Measurements from ENCODE around the gene APPL2. TPM values are rescaled to one million over a fixed set of nuclear protein-coding genes. Genes with fewer than 3 reads are reported as not detected.

The APPL2 gene
- polyA plus RNA-seq, 2 of the 4 experiments (the other 2 are of a cell fraction): 24.1 to 62.6 TPM

- Histone ChIP-seq H3K9me3 (no peaks in the 10 kb centered on the region), H3K4me2 (no peak overlapping the region), H3K27ac (no peak overlapping the region), H3K4me1 (no peaks in the 10 kb centered on the region), H3K4me3 (no peak overlapping the region)
- FAIRE-seq (no peak), ATAC-seq (no peak), DNase-seq (ENCODE audit: low read depth in 1 of 2, low spot score in 1 of 2) (no peak)
- CTCF ChIA-PET: interaction anchor here (9.6 kb wide), 1 partner anchor 12 kb away, joined by 44 read pairs; the partner anchor contains the start of gene APPL2
- WGBS (ENCODE audit: missing lambda C conversion rate): 87% methylated on average over 4 of the region's 4 CpGs
- POLR2A ChIA-PET: no interaction called here
- TF ChIP-seq FOSL2 (IDR thresholded peaks at IDR 0.05): no peak
- no peak for TF ChIP-seq FOSL2 (CRISPR knock-in tag; IDR thresholded peaks at IDR 0.05)
- no peak for TF ChIP-seq ZNF302 (CRISPR knock-in tag; IDR thresholded peaks at IDR 0.05)
- no peak for TF ChIP-seq USF2 (IDR thresholded peaks at IDR 0.05)
Observed at GRCh38 chr12:105223352-105223845, 12.6 kb downstream of the APPL2 start.

GRCh38 chr12:105222726-105223351 is 13.1 kb downstream of the APPL2 start:
- ATAC-seq (no peak), FAIRE-seq (no peak), DNase-seq (ENCODE audit: low read depth in 1 of 2, low spot score in 1 of 2) (no peak)
- ChIA-PET POLR2A (no interaction called here), CTCF (interaction anchor here (9.6 kb wide), 1 partner anchor 12 kb away, joined by 44 read pairs; the partner anchor contains the start of gene APPL2)
- H3K4me2 ChIP-seq: no peak overlapping the region
- TF ChIP-seq CHD2 (IDR thresholded peaks at IDR 0.05; ENCODE audit: low read length, partially characterized antibody): no peak
- no peak for TF ChIP-seq EP300 (IDR thresholded peaks at IDR 0.05)
- no peak overlapping the region for H3K4me3 ChIP-seq
- H3K4me1 ChIP-seq: no peaks in the 10 kb centered on the region
- no peak overlapping the region for H3K27ac ChIP-seq
- WGBS (ENCODE audit: missing lambda C conversion rate): 87% methylated on average over 13 of the region's 13 CpGs
- no peaks in the 10 kb centered on the region for H3K9me3 ChIP-seq

DNA sequence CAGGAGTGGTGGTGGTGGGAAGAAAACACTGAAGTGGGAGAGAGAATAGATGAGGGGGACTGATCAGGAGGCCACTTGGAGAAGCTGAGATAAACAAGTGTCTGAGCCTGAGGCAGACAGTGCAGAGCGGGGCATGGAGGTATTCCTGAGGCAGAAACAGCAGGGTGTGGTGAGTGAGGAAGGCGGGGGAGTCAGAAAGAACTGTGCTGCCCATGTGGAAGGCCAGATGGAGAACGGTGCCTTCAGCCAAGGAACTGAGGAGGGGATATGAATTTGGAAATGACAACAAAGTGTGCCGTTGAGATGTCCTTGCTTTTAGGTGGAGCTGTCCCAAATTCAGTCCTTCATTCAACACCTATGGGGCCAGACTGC is 13.7 kb downstream of the APPL2 start:
- POLR2A ChIA-PET: no interaction called here
- no peak for DNase-seq (ENCODE audit: low read depth in 1 of 2, low spot score in 1 of 2)
- TF ChIP-seq POLR2AphosphoS2 (conservative IDR thresholded peaks at IDR 0.05; ENCODE audit: low read length): no peak
- Histone ChIP-seq H3K9me3 (no peaks in the 10 kb centered on the region), H3K27ac (no peak overlapping the region), H3K4me2 (no peak overlapping the region), H3K4me3 (no peak overlapping the region), H3K4me1 (no peaks in the 10 kb centered on the region)
- ATAC-seq: no peak
- CTCF ChIA-PET: interaction anchor here (9.6 kb wide), 1 partner anchor 13 kb away, joined by 44 read pairs; the partner anchor contains the start of gene APPL2
- FAIRE-seq: no peak
- 97% methylated on average over 4 of the region's 4 CpGs for WGBS (ENCODE audit: missing lambda C conversion rate)

DNA sequence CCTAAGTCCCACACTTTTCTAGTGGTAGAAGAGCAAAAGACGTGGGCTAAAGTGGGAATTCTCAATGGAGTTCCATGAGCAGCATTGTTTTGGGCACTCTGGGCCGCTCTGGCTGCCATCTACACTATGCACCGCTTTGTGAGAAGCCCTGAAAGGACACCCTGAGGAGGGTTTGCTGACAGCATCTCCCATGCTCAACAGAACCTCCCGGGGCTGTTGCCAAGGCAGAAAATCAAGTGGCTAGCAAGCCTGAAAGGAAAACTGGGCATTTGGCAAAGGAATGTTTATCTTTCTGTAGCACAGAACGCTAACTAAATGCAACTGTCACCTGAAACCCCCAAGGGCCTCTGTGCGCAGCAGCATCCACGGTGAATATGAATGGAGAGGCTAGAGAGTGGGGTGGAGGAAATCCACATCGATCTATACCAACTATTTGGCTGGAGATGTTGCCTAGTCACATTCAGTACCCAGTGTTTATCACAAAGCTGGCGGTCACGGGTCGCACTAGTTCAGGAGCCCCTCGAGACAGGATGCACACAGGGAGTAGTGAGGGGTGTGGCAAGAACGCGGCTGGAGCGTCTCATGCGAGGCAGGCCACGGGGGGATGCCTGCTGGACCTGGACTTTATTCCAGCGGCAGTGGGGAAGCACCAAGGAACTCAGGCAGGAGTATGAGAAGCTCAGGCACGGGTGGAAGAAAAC is 14.2 kb downstream of the APPL2 start:
- FAIRE-seq (no peak), ATAC-seq (no peak), DNase-seq (ENCODE audit: low read depth in 1 of 2, low spot score in 1 of 2) (no peak)
- POLR2A ChIA-PET: no interaction called here
- CTCF ChIA-PET: interaction anchor here (1.5 to 9.6 kb wide), 2 partner anchors 8 to 13 kb away, joined by 3 to 44 read pairs; partner anchors contain the start of gene APPL2
- no peak for TF ChIP-seq ZSCAN20 (CRISPR knock-in tag; IDR thresholded peaks at IDR 0.05)
- TF ChIP-seq CEBPB (IDR thresholded peaks at IDR 0.05): no peak
- TF ChIP-seq CBX2 (IDR thresholded peaks at IDR 0.05; ENCODE audit: borderline replicate concordance, low read depth): no peak
- no peak for TF ChIP-seq RARB (CRISPR knock-in tag; IDR thresholded peaks at IDR 0.05)
- TF ChIP-seq, protein P1, sequence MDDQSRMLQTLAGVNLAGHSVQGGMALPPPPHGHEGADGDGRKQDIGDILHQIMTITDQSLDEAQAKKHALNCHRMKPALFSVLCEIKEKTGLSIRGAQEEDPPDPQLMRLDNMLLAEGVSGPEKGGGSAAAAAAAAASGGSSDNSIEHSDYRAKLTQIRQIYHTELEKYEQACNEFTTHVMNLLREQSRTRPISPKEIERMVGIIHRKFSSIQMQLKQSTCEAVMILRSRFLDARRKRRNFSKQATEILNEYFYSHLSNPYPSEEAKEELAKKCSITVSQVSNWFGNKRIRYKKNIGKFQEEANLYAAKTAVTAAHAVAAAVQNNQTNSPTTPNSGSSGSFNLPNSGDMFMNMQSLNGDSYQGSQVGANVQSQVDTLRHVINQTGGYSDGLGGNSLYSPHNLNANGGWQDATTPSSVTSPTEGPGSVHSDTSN (IDR thresholded peaks at IDR 0.05): no peak
- Histone ChIP-seq H3K4me1 (no peaks in the 10 kb centered on the region), H3K27ac (no peak overlapping the region), H3K9me3 (no peaks in the 10 kb centered on the region), H3K4me3 (no peak overlapping the region), H3K4me2 (no peak overlapping the region)
- WGBS (ENCODE audit: missing lambda C conversion rate): 92% methylated on average over 19 of the region's 19 CpGs

- no peak for ATAC-seq
- H3K4me2 ChIP-seq: no peak overlapping the region
- H3K9me3 ChIP-seq: no peaks in the 10 kb centered on the region
- POLR2A ChIA-PET: interaction anchor here (1.2 kb wide), 1 partner anchor 15 kb away, joined by 5 read pairs; the partner anchor contains the start of gene APPL2
- H3K4me3 ChIP-seq: no peak overlapping the region
- CTCF ChIA-PET: interaction anchor here (0.6 to 9.6 kb wide), 5 partner anchors 9 to 930 kb away, joined by 3 to 44 read pairs (median 3); partner anchors contain the start of gene APPL2
- no peak for FAIRE-seq
- 89% methylated on average over 3 of the region's 3 CpGs for WGBS (ENCODE audit: missing lambda C conversion rate)
- H3K27ac ChIP-seq: no peak overlapping the region
- H3K4me1 ChIP-seq: no peaks in the 10 kb centered on the region
- no peak for DNase-seq (ENCODE audit: low read depth in 1 of 2, low spot score in 1 of 2)
- no peak for TF ChIP-seq SREBF2 (IDR thresholded peaks at IDR 0.05)
- no peak for TF ChIP-seq NFE2L2 (conservative IDR thresholded peaks at IDR 0.05; ENCODE audit: low read length)
- TF ChIP-seq ZC3H11A (IDR thresholded peaks at IDR 0.05): no peak
- no peak for TF ChIP-seq USF2 (IDR thresholded peaks at IDR 0.05)
- TF ChIP-seq EHMT2 (IDR thresholded peaks at IDR 0.05; ENCODE audit: low read depth): no peak
- no peak for TF ChIP-seq SMC3 (IDR thresholded peaks at IDR 0.05)
- no peak for TF ChIP-seq ZNF302 (CRISPR knock-in tag; IDR thresholded peaks at IDR 0.05)
- no peak for TF ChIP-seq RFX5 (IDR thresholded peaks at IDR 0.05)
- TF ChIP-seq HOXB5 (CRISPR knock-in tag; IDR thresholded peaks at IDR 0.05): no peak
- no peak for TF ChIP-seq FOSL2 (IDR thresholded peaks at IDR 0.05)
- TF ChIP-seq FOSL2 (CRISPR knock-in tag; IDR thresholded peaks at IDR 0.05): no peak
- TF ChIP-seq KDM1A (IDR thresholded peaks at IDR 0.05; ENCODE audit: low read depth): no peak
- no peak for TF ChIP-seq HEYL (CRISPR knock-in tag; IDR thresholded peaks at IDR 0.05)
- TF ChIP-seq CBX8 (IDR thresholded peaks at IDR 0.05): no peak
- TF ChIP-seq HDAC2 (IDR thresholded peaks at IDR 0.05): no peak
- no peak for TF ChIP-seq TP53 (CRISPR knock-in tag; IDR thresholded peaks at IDR 0.05)
- no peak for TF ChIP-seq BHLHE40 (IDR thresholded peaks at IDR 0.05; ENCODE audit: low read depth, low read length)
- no peak for TF ChIP-seq RAD21 (conservative IDR thresholded peaks at IDR 0.05 in 1 of 2, IDR thresholded peaks at IDR 0.05 in 1 of 2)
Observed at GRCh38 chr12:105220929-105221290, 15.1 kb downstream of the APPL2 start.

All from A549 (cell line).